Activated T-helper 17 cell treated with anti-CD3 and anti-CD28 coated beads, Interleukin-2, amount 50 U/mL, for 72 hours (primary cell): ENCODE measurements around the gene POFUT1. TPM values are rescaled to one million over a fixed set of nuclear protein-coding genes. Genes with fewer than 3 reads are reported as not detected.
"Not testable (repeated sequence)": the region's sequence is repeated elsewhere in the genome, so short reads cannot be mapped to it uniquely, and the experiment has no call there.

Experiments used
- ATAC-seq: fragments of 150-1000 bp; cut with Tn5 transposase; replicated peaks from 2 replicates; pipeline ENCODE4 v1.10.0; 2021; ENCODE audit warnings: mild to moderate bottlenecking, moderate library complexity
- H3K27ac Mint-ChIP-seq: one replicate; pipeline ENCODE4 v1.8.0; 2022; ENCODE audit warnings: mixed read lengths
- H3K27me3 Mint-ChIP-seq: one replicate; pipeline ENCODE4 v1.8.0; 2022; ENCODE audit warnings: mixed read lengths
- H3K36me3 Mint-ChIP-seq: one replicate; pipeline ENCODE4 v1.8.0; 2022; ENCODE audit warnings: low read depth, mild to moderate bottlenecking, mixed read lengths
- H3K4me1 Mint-ChIP-seq: one replicate; pipeline ENCODE4 v1.8.0; 2022; ENCODE audit warnings: mixed read lengths
- H3K4me3 Mint-ChIP-seq: one replicate; pipeline ENCODE4 v1.8.0; 2022; ENCODE audit warnings: mild to moderate bottlenecking, mixed read lengths
- H3K9me3 Mint-ChIP-seq: one replicate; pipeline ENCODE4 v1.8.0; 2022; ENCODE audit warnings: mixed read lengths
- total RNA-seq, 2 donors: library from RNA; stranded (reverse); gene quantifications; one replicate each; pipeline ENCODE4 v1.2.3, GENCODE V29; 2022

The POFUT1 gene
- total RNA-seq, 2 donors from 2014 or later: 41.4 TPM

DNA sequence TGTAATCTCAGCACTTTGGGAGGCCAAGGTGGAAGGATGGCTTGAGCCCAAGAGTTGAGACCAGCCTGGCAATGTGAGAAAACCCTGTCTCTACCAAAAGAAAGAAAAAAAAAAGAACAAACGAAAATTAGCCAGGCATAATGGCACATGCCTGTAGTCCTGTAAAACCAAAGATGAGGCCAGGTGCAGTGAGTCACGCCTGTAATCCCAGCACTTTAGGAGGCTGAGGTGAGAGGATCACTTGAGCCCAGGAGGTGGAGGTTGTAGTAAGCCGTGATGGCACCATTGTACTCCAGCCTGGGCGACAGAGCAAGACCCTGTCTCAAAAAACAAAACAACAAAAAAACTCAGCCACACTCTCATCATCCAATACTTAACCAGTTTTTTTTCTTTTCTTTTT is 37.3 kb downstream of the POFUT1 start:
- Mint-ChIP-seq H3K27ac (peak overlapping the region; percentile 38), H3K9me3 (no peaks in the 10 kb centered on the region), H3K4me3 (no peak overlapping the region), H3K36me3 (no peaks in the 10 kb centered on the region), H3K27me3 (no peaks in the 10 kb centered on the region), H3K4me1 (peaks cover 5% of the 10 kb centered on the region)
- no peak for ATAC-seq

DNA sequence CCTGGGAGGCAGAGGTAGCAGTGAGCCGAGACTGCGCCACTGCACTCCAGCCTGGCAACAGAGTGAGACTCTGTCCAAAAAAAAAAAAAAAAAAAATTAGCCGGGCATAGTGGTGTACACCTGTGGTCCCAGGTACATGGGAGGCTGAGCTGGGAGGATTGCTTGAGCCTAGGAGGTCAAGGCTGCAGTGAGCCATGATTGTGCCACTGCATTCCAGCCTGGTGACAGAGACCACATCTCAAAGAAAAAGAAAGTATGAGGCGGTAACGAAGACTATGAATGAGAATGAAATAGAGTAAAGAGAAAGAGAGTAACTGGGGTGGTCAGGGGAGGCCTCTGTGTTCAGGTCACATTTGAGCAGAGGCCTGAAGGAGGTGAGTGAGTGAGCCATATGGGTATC is 38.5 kb downstream of the POFUT1 start:
- H3K4me3 Mint-ChIP-seq, H3K4me1 Mint-ChIP-seq, H3K27me3 Mint-ChIP-seq, H3K9me3 Mint-ChIP-seq, H3K36me3 Mint-ChIP-seq, ATAC-seq: not testable (repeated sequence)
- H3K27ac Mint-ChIP-seq: peak overlapping the region; percentile 3

DNA sequence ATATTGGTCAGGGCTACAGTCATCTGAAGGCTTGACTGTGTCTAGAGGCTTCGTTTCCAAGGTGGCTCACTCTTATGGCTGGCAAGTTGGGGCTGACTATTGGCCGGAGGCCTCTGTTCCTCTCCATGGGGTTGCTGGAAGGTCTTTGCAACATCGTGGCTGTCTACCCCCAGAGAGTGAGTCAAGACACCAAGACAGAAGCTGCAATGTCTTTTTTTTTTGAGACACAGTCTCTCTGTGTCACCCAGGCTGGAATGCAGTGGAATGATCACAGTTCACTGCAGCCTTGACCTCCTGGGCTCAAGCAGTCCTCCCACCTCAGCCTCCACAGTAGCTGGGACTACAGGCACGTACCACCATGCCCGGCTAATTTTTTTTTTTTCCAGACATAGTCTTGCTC is 40.4 kb downstream of the POFUT1 start:
- Mint-ChIP-seq H3K27ac (peak overlapping the region; percentile 25), H3K4me1 (peaks cover 18% of the 10 kb centered on the region), H3K9me3 (no peaks in the 10 kb centered on the region), H3K27me3 (no peaks in the 10 kb centered on the region), H3K36me3 (peaks cover 12% of the 10 kb centered on the region), H3K4me3 (no peak overlapping the region)
- no peak for ATAC-seq

DNA sequence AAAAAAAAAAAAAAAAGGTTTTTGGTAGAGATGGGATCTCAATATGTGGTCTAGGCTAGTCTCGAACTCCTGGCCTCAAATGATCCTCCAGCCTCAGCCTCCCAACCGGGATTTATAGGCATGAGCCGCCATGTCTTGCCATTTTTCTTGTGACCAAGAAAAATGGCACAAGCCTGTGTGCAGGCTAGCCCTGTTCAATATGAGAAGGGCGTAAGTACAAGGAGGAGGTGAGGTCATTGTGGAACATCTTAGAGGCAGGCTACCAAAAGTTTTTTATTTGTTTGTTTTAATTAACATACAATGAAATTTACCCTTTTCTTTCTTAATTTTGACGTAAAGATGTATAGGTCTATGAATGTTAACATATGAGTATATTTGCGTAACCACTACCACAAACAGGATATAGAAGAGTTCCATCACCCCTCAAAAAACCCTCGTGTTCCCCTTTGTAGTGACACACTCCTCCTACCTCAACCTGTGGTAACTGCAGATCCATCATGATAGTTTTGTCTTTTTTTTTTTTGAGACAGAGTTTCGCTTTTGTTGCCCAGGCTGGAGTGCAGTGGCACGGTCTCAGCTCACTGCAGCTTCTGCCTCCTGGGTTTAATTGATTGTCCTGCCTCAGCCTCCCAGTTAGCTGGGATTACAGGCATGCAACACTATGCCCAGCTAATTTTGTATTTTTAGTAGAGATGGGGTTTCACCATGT is 41.5 kb downstream of the POFUT1 start:
- H3K27me3 Mint-ChIP-seq: no peaks in the 10 kb centered on the region
- H3K4me3 Mint-ChIP-seq: peak overlapping the region; percentile 50
- peaks cover 18% of the 10 kb centered on the region for H3K4me1 Mint-ChIP-seq
- H3K27ac Mint-ChIP-seq: peak overlapping the region; percentile 83
- peak; percentile 80 for ATAC-seq
- H3K36me3 Mint-ChIP-seq: peaks cover 12% of the 10 kb centered on the region
- no peaks in the 10 kb centered on the region for H3K9me3 Mint-ChIP-seq

DNA sequence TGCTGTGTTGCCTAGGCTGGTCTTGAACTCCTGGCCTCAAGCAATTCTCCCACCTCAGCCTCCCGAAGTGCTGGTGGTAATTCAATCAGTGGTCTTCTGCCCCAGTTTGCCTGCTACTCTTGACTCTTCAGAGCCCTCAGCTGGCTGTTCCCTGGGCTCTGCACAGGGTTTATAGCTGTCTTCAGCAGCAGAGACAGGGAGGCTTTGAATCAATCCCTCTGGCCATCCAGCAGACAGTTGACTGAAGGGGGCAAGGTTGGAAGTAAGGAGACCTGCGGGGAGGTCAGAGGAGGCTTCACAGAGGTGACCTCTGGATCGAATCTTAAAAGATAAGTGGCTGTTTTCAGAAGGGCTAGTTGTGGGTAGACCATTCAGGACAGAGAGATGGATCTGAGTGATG is 43.8 kb downstream of the POFUT1 start:
- H3K9me3 Mint-ChIP-seq: no peaks in the 10 kb centered on the region
- no peaks in the 10 kb centered on the region for H3K27me3 Mint-ChIP-seq
- H3K4me3 Mint-ChIP-seq: peak overlapping the region; percentile 79
- peak; percentile 1 for ATAC-seq
- H3K4me1 Mint-ChIP-seq: peaks cover 18% of the 10 kb centered on the region
- H3K36me3 Mint-ChIP-seq: peaks cover 12% of the 10 kb centered on the region
- peak overlapping the region; percentile 92 for H3K27ac Mint-ChIP-seq

DNA sequence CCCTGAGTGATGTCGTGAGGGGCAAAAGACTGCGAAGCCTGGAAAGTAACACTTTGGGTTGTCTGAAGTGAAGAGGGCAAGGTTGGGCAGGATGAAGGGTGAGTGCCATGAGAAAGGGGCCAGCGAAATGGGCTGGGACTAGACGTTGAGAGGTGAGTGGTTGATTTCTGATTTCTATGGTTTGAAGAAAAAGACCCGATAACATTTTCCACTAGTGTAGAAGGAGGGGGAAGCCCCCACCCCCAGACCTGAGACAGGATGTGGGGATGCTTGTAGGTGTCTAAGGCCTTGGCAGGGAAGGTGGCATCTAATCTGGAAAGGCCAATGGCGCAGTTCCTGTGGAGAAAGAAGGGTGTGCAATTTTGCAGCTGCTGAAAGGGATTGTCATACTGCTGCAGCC is 44.5 kb downstream of the POFUT1 start:
- Mint-ChIP-seq H3K27ac (peak overlapping the region; percentile 92), H3K9me3 (no peaks in the 10 kb centered on the region), H3K4me3 (peak overlapping the region; percentile 79), H3K27me3 (no peaks in the 10 kb centered on the region), H3K4me1 (peaks cover 21% of the 10 kb centered on the region), H3K36me3 (peaks cover 12% of the 10 kb centered on the region)
- peak; percentile 72 for ATAC-seq

DNA sequence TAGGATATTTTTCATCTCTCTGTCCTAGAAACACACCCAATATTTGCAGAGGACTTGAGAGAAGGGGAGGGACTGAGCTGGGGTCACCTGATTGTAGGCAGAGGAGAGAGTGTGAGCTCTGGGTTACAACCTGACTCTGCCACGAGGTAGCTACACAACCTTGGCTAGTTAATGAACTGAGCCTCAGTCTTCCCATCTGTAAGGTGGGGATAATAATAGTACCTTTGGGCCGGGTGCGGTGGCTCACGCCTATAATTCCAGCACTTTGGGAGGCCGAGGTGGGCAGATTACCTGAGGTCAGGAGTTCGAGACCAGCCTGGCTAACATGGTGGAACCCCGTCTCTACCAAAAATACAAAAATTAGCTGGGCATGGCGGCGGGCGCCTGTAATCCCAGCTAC is 53.3 kb downstream of the POFUT1 start:
- not testable (repeated sequence) for H3K27ac Mint-ChIP-seq, H3K9me3 Mint-ChIP-seq, H3K4me1 Mint-ChIP-seq, H3K27me3 Mint-ChIP-seq, ATAC-seq, H3K36me3 Mint-ChIP-seq, H3K4me3 Mint-ChIP-seq

DNA sequence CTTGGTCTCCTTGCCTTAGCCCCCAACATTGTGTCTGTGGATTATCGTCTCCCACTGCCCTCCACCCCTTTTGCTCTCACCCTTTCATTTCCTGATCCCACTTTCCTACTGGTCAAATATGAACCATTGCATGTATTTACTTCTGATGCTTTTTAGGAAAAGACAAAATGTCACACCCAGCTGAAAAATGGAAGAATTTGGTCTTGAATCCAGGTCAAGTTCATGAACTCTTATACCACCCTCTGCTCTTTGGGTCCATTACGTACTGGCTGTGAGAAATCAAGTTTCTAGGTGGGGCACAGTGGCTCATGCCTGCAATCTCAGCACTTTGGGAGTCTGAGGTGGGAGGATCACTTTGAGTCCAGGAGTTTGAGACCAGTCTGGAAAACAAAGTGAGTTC is 54.0 kb downstream of the POFUT1 start:
- no peak overlapping the region for H3K4me3 Mint-ChIP-seq
- H3K4me1 Mint-ChIP-seq: peaks cover 1% of the 10 kb centered on the region
- no peaks in the 10 kb centered on the region for H3K27me3 Mint-ChIP-seq
- H3K27ac Mint-ChIP-seq: no peak overlapping the region
- H3K9me3 Mint-ChIP-seq: no peaks in the 10 kb centered on the region
- no peak for ATAC-seq
- H3K36me3 Mint-ChIP-seq: no peaks in the 10 kb centered on the region

DNA sequence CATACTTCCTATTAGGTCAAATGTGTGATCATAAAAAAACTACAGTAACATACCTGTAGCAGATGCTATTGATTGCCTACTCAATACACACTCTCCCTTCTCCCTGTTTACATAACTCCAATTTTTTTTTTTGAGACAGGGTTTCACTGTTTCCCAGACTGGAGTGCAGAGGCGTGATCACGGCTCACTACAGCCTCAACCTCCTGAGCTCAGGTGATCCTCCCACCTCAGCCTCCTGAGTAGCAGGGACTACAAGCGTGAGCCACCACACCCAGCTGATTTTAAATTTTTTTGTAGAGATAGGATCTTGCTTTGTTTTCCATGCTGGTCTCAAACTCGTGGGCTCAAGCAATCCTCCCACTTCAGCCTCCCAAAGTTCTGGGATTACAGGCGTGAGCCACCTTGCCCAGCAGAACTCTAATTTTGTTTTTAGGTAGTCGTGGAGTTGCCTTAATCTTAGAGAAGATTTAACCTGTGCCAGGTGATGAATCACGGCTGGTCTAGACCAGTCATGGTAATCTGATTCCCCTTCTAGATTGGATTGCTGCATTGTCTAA is 55.8 kb downstream of the POFUT1 start:
- H3K27me3 Mint-ChIP-seq: no peaks in the 10 kb centered on the region
- no peak overlapping the region for H3K4me3 Mint-ChIP-seq

DNA sequence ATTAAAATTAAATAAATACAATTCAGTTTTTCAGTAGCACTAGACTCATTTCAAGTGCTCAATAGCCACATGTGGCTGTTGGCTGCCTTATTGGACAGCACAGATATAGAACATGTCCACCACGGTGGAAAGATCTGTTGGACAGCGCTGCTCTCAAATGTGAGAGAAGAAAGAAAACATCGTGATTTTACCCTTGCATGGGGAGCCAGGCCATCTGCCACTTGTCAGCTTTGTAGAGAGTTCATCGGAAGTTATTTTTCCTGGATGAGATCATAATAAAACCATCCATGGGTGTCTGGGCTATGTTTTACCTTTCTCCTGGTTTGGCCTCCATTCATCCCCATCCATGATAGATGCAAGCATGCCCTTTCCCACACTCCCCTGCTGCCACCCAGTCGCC is 63.9 kb downstream of the POFUT1 start:
- H3K4me3 Mint-ChIP-seq: no peak overlapping the region
- ATAC-seq: no peak
- no peaks in the 10 kb centered on the region for H3K36me3 Mint-ChIP-seq
- no peaks in the 10 kb centered on the region for H3K27me3 Mint-ChIP-seq
- H3K27ac Mint-ChIP-seq: no peak overlapping the region
- peaks cover 5% of the 10 kb centered on the region for H3K4me1 Mint-ChIP-seq
- H3K9me3 Mint-ChIP-seq: no peaks in the 10 kb centered on the region

More for the DNA sequence above, 55.8 kb downstream of the POFUT1 start:
- no peaks in the 10 kb centered on the region for H3K9me3 Mint-ChIP-seq
- no peaks in the 10 kb centered on the region for H3K36me3 Mint-ChIP-seq
- H3K4me1 Mint-ChIP-seq: no peaks in the 10 kb centered on the region
- ATAC-seq: no peak
- no peak overlapping the region for H3K27ac Mint-ChIP-seq

DNA sequence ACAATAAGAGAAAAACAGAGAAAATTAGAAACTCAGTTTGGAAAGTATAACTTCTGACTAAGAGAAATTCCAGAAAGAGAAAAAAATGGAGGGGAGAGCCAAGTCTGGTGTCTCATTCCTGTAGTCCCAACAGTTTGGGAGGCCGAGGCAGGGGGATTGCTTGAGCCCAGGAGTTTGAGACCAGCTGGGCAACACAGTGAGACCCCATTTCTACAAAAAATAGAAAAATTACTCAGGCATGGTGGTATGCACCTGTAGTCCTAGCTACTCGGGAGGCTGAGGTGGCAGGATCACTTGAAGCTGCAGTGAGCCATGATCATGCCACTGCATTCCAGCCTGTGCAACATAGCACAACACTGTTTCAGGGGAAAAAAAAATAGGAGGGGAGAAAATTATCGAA is 66.7 kb downstream of the POFUT1 start:
- Mint-ChIP-seq H3K4me3 (no peak overlapping the region), H3K27me3 (no peaks in the 10 kb centered on the region), H3K4me1 (peaks cover 5% of the 10 kb centered on the region), H3K9me3 (no peaks in the 10 kb centered on the region), H3K36me3 (peaks cover 15% of the 10 kb centered on the region), H3K27ac (no peak overlapping the region)
- ATAC-seq: no peak

DNA sequence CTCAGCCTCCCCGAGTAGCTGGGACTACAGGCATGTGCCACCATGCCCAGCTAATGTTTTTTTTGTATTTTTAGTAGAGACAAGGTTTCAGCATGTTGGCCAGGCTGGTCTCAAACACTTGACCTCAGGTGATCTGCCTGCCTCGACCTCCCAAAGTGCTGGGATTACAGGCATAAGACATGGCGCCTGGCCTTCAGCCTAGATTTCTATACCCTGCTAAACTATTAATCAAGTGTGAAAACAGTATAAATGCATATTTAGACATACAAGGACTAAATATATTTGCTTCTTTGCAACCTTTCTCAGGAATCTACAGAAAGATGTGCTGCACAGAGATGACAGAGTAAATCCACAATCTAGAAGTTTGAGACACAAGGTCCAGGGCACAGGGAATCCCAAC is 67.5 kb downstream of the POFUT1 start:
- H3K4me1 Mint-ChIP-seq, H3K4me3 Mint-ChIP-seq, H3K9me3 Mint-ChIP-seq, ATAC-seq, H3K27ac Mint-ChIP-seq, H3K27me3 Mint-ChIP-seq: not testable (repeated sequence)
- H3K36me3 Mint-ChIP-seq: peaks cover 23% of the 10 kb centered on the region

DNA sequence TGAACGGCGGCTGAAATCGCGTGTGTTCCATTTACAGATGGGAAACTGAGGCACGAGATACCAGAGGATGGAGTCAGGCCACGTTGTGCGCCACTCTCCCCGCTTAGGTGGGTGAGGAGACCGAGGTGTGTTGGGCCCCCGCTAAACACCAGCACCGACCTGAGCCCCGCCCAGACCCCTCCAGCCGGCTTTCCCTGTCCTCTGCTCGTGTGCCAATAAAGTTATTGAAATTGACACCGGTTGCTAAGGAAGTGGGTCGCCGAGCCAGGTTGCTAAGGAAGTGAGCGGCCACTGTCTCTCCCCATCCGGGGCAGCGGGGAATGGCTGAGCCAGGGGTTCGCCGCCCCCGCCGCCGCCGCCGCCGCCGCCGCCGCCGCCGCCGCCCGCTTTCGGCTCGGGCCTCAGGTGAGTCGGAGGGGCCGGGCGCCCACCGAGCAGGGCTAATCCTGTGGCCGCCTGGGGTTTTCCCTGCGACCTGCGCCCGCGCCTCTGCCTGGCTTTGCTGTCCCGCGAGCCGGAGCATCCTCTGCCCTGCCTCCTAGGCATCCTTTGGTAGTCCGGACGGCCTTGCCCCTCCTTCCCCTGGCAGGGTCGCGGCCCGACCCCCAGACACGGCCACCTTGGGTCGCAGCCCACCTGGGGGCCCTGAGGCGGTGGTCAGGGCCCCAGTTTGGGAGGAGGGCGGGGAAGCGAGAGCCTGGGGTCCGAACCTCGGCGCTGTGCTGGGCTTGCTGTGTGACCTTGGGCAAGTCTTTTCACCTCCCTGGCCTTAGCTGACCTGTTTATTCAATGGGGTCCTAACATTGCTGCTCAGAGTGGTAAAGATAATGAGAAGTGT is 69.9 kb downstream of the POFUT1 start, which contains the start of gene KIF3B:
TSS of gene KIF3B (plus strand) at position 291 of the 838 bp plus-strand sequence. CDS start 32,127 bp downstream, outside the sequence.
- Mint-ChIP-seq H3K27ac (peak within 1 kb of the TSS; percentile 91), H3K9me3 (no peaks in the 10 kb centered on the region), H3K27me3 (no peaks in the 10 kb centered on the region), H3K4me1 (peaks cover 28% of the 10 kb centered on the region), H3K36me3 (peaks cover 45% of the 10 kb centered on the region), H3K4me3 (peak within 1 kb of the TSS; percentile 89)
- peak; percentile 83 for ATAC-seq

DNA sequence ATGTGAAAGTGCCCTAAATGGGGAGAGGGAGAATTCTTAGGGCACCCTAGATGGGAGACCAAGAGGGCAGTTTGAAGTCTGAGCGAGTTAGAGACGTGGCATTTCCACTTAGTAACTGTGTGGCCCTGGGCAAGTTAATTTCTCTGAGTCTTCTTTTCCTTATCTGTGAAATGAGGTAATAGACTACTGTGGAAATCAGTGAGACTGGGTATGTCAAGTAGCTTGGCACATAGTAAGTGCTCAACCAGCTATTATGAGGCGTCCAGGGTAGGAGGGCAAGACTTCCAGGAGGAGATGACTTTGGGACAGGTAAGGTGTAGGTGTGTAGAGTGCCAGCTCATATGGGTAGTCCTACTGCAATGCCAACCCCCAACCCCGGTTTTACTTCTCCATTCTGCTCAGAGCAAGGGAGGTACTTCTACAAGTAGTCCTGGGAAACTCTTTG is 70.5 kb downstream of the POFUT1 start:
- peak overlapping the region; percentile 91 for H3K27ac Mint-ChIP-seq
- peaks cover 49% of the 10 kb centered on the region for H3K36me3 Mint-ChIP-seq
- H3K27me3 Mint-ChIP-seq: no peaks in the 10 kb centered on the region
- peak overlapping the region; percentile 89 for H3K4me3 Mint-ChIP-seq
- no peaks in the 10 kb centered on the region for H3K9me3 Mint-ChIP-seq
- ATAC-seq: peak; percentile 50
- peaks cover 28% of the 10 kb centered on the region for H3K4me1 Mint-ChIP-seq

DNA sequence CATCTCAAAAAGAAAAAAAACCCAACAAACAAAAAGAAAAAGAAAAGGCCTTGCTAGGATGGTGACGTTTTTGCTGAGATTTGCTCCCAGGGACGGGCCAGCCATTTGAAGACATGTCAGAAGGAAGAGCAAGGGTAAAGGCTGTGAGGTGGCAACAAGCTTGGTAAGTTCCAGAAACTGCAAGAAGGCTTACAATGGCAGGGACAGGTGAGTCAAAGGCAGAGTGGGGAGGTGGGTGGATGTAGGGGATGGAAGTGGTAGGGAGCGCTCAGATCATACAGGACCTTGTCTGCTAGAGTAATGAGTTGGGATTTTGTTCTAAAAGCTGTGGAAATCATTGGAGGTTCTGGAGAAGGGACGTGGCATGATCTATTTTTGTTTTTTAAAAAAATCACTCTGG is 74.0 kb downstream of the POFUT1 start:
- H3K27ac Mint-ChIP-seq: peak overlapping the region; percentile 81
- no peaks in the 10 kb centered on the region for H3K27me3 Mint-ChIP-seq
- peak overlapping the region; percentile 69 for H3K4me3 Mint-ChIP-seq
- H3K4me1 Mint-ChIP-seq: peaks cover 46% of the 10 kb centered on the region
- H3K9me3 Mint-ChIP-seq: no peaks in the 10 kb centered on the region
- H3K36me3 Mint-ChIP-seq: peaks cover 71% of the 10 kb centered on the region
- ATAC-seq: peak; percentile 13
